ENCODE data around the gene HERC3.

DNA sequence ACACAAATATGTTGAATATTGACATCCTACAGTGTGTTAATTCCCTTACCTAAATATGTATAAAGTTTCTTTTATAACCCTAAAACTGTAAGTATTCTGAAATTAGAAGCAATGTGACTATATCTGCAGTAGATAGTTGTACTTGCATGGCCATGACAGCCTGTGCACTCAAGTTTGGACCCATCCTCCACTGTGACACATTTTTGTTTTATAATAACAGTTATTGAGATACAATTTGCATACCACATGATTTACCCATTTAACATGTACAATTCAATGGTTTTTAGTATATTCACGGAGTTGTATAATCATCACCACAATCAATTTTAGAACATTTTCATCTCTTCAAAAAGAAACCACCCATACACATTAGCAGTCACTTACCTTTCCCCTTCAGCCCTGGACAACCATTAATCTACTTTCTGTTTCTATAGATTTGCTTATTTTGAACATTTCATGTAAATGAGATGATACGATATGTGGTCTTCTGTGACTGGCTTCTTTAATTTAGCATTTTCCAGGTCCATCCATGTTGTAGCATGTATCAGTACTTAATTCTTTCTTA is 29.6 kb downstream of the HERC3 start:
- TF ChIP-seq GATA2 (IDR thresholded peaks at IDR 0.05; ENCODE audit: low read depth, low read length) = no peak
- no peak for TF ChIP-seq GATA3 (IDR thresholded peaks at IDR 0.05; ENCODE audit: low read depth, low read length)

All from SH-SY5Y (cell line).